HFFc6 (cell line): ENCODE results near the gene CMTM5. TPM values are rescaled to one million over a fixed set of nuclear protein-coding genes. Genes with fewer than 3 reads are reported as not detected.

Experiments
- DNase-seq: peaks from one replicate; pipeline ENCODE4 v3.0.0-alpha.2; 2018
- H3K27ac Mint-ChIP-seq: 2 replicates; pipeline ENCODE4 v1.8.0; 2020; ENCODE audit warnings: mild to moderate bottlenecking, mixed read lengths
- H3K27me3 Mint-ChIP-seq: 2 replicates; pipeline ENCODE4 v1.8.0; 2021; ENCODE audit warnings: mild to moderate bottlenecking, moderate library complexity, mixed read lengths; ENCODE audit not compliant: insufficient read depth
- H3K36me3 Mint-ChIP-seq: 2 replicates; pipeline ENCODE4 v1.8.0; 2021; ENCODE audit warnings: low read depth, mixed read lengths
- H3K4me1 Mint-ChIP-seq: 2 replicates; pipeline ENCODE4 v1.8.0; 2020; ENCODE audit warnings: low read depth, mixed read lengths
- H3K4me3 Mint-ChIP-seq: 2 replicates; pipeline ENCODE4 v1.8.0; 2020; ENCODE audit warnings: mild to moderate bottlenecking, moderate library complexity, mixed read lengths
- H3K9me3 Mint-ChIP-seq: 2 replicates; pipeline ENCODE4 v1.8.0; 2020; ENCODE audit warnings: mild to moderate bottlenecking, mixed read lengths
- long read RNA-seq: library from polyadenylated mRNA; unstranded; transcript quantifications from one replicate; pipeline ENCODE4 v2.0.0, GENCODE V29; 2019
- total RNA-seq, 6 experiments: library from RNA; stranded (reverse); fragmentation: NEBNext Ultra II Directional; extraction: Animal tissue kit (Norgen Biotek cat#: 25700); gene quantifications; 2 replicates in 1 of 6; 3 replicates in 5 of 6; pipeline ENCODE4 v1.2.3, GENCODE V29; 2021
- TF ChIP-seq, protein P1 (sequence below): fragments of 200-600 bp; sonication (generic); IDR thresholded peaks from 2 replicates; pipeline ENCODE4 v1.5.0; 2021; ENCODE audit warnings: antibody characterized with exemption, mild to moderate bottlenecking

Gene CMTM5, protein sequence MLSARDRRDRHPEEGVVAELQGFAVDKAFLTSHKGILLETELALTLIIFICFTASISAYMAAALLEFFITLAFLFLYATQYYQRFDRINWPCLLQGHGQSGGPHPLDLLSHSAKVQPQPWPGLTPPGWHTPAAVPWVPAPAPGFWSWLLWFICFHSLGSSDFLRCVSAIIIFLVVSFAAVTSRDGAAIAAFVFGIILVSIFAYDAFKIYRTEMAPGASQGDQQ
- total RNA-seq, result not detected
- long read RNA-seq, result 0 reads

DNA sequence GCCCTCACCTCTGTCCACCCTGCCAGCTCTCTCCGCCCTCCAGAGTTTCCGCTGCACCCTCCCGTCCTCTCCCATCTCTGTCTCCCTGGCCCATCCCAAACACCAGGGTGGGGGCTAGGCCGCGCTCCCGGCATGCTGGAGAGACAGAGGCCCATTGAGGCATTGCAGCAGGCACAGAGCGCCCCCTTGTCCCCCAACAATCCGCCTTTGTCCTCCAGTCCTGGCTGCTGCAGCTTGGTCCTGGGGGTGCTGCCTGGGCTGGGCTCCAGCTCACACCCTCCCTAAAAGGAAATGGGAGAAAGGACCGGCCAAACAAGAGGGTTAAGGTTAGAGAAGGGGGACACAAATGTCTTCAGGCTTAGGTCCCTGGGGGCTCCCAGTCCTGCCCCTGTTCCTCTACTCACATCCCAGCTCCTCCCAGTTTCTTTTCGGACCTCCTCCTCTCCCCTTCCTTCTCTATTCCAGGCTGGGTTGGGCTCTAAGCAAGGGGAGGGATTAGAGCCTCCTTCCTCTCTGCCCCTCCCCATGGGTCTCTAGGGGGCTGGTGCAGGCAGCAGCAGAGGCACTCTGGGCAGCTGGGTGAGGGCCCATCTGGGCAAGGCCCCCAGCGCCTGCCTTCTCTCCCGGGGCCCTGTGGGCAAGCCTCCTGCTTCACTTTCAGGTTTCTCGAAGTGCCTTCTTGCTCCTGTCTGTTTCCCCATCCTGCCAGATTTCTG lies at the start of gene CMTM5:
Gene CMTM5, plus strand, starts transcription at position 565 of the 716 bp plus-strand sequence. CDS start 206 bp downstream, outside the sequence.
- TF ChIP-seq, protein P1, sequence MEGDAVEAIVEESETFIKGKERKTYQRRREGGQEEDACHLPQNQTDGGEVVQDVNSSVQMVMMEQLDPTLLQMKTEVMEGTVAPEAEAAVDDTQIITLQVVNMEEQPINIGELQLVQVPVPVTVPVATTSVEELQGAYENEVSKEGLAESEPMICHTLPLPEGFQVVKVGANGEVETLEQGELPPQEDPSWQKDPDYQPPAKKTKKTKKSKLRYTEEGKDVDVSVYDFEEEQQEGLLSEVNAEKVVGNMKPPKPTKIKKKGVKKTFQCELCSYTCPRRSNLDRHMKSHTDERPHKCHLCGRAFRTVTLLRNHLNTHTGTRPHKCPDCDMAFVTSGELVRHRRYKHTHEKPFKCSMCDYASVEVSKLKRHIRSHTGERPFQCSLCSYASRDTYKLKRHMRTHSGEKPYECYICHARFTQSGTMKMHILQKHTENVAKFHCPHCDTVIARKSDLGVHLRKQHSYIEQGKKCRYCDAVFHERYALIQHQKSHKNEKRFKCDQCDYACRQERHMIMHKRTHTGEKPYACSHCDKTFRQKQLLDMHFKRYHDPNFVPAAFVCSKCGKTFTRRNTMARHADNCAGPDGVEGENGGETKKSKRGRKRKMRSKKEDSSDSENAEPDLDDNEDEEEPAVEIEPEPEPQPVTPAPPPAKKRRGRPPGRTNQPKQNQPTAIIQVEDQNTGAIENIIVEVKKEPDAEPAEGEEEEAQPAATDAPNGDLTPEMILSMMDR, result no peak
- DNase-seq, result no peak
- Mint-ChIP-seq H3K4me3 (no peak within 1 kb of the TSS), H3K9me3 (no peaks in the 10 kb centered on the region), H3K36me3 (no peaks in the 10 kb centered on the region), H3K27me3 (peaks cover 34% of the 10 kb centered on the region), H3K27ac (no peak within 1 kb of the TSS), H3K4me1 (no peaks in the 10 kb centered on the region)

DNA sequence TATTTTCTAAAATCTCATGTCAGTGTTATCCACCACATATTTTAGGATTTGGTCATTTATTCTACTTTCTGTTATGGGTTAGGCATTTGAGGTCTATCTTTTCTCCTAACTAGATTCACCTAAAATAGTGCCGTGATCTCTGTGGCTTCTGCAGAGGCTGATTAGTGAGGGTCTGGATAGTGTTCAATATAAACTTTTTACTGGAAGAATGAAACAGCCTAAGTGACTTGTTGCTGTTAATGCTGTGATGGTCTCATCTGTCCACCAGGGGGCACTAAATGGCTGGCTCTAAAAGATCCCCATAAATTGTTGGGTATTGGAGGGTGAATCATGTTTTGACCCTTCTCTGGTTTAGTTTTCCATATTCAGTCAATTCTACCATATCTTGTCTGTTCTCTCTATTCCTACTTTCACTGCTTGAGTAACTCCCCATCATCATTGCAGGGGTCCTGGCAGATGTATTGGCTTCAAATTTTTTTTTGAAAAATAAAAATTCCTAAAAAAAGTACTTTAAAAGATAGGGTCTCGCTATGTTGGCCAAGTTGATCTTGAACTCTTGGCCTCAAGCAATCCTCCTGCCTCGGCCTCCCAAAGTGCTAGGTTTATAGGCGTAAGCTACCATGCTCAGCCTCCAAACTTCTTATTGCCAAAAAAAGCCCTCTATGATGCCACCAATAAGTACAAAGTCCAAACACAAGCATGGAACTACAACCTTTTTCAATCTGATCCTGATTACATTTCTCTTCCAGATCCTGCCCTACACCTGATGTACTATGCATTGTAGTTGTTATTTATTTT lies 48.7 kb upstream of the CMTM5 start:
- DNase-seq, result peak; percentile 67
- H3K27ac Mint-ChIP-seq, result no peak overlapping the region
- H3K4me3 Mint-ChIP-seq, result no peak overlapping the region
- no peaks in the 10 kb centered on the region for H3K9me3 Mint-ChIP-seq
- peaks cover 16% of the 10 kb centered on the region for H3K36me3 Mint-ChIP-seq
- H3K4me1 Mint-ChIP-seq, result peaks cover 6% of the 10 kb centered on the region
- TF ChIP-seq, protein P1, result peak; percentile 98
- peaks cover 7% of the 10 kb centered on the region; the same call in 1 of the 2 replicates for H3K27me3 Mint-ChIP-seq

DNA sequence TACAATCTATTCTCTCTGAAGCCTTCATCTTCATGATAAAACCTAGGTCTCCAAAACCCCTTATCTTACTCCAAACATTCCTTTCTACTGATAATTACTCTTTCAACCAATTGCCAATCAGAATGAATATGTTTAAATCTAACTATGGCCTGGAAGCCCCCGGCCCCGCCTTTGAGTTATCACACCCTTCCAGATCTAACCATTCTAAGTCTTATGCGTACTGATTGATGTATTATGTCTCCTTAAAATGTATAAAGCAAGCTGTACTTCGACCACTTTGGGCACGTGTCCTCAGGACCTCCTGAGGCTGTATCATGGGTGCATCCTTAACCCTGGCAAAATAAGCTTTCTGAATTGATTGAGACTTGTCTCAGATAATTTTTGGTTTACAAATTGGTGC lies 41.2 kb upstream of the CMTM5 start:
- no peak overlapping the region for H3K4me3 Mint-ChIP-seq
- no peak overlapping the region for H3K27ac Mint-ChIP-seq
- H3K27me3 Mint-ChIP-seq, result peaks cover 9% of the 10 kb centered on the region
- TF ChIP-seq, protein P1, result no peak
- peaks cover 5% of the 10 kb centered on the region; the same call in 1 of the 2 replicates for H3K36me3 Mint-ChIP-seq
- no peaks in the 10 kb centered on the region for H3K4me1 Mint-ChIP-seq
- peaks cover 15% of the 10 kb centered on the region for H3K9me3 Mint-ChIP-seq
- DNase-seq, result no peak

DNA sequence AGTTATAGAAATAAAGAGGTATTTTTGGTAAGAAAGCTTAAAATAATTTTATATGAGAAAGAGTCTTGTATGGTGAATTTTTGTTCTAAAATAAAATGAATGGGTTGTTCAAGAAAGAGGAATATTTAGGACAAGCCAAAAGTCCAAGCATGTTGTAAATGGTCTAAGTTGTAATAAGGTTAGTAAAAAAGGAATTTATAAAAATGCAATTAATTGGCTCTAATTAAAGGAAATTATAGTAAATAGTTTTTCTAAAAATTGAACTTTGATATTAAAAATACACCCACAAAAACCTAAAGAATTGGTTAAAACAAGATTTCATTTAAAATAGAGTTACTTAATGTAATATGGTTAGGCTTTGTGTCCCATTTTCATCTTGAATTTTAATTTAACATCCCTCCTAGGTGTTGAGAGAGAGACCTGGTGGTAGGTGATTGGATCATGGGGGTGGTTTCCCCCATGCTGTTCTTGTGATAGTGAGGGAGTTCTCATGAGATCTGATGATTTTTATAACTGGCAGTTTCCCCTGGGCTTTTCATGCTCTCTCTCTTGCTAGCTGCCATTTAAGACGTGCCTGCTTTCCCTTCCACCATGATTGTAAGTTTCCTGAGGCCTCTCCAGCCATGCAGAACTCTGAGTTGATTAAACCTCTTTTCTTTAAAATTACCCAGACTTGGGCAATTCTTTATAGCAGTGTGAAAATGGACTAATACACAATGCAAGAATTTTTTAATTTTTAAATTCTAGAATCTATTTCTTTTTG lies 37.2 kb upstream of the CMTM5 start:
- peaks cover 16% of the 10 kb centered on the region for H3K9me3 Mint-ChIP-seq
- H3K27me3 Mint-ChIP-seq, result peaks cover 5% of the 10 kb centered on the region
- DNase-seq, result no peak
- TF ChIP-seq, protein P1, result no peak
- H3K36me3 Mint-ChIP-seq, result peaks cover 6% of the 10 kb centered on the region; the same call in 1 of the 2 replicates
- no peaks in the 10 kb centered on the region for H3K4me1 Mint-ChIP-seq
- H3K27ac Mint-ChIP-seq, result no peak overlapping the region
- no peak overlapping the region for H3K4me3 Mint-ChIP-seq

DNA sequence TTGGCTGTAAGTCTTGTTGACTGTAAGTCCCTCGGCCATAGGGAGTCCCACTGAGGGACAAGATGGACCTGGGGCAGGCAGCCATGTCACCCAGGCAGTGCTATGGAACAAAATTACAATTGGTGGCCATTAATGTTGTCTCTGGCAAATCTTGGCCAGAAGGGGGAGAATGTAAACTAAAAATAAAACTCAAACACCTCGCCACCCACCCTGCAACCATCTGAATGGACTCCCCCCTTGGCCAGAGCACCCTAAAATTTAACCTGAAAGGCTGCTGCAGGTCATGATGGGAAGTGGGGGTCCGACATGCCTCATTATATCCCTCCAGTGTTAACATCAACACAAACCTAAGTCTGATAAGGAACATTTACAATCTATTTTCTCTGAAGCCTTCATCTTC lies 32.4 kb upstream of the CMTM5 start:
- Mint-ChIP-seq H3K27me3 (peaks cover 2% of the 10 kb centered on the region), H3K4me3 (no peak overlapping the region), H3K4me1 (no peaks in the 10 kb centered on the region), H3K27ac (no peak overlapping the region), H3K36me3 (peaks cover 6% of the 10 kb centered on the region; the same call in 1 of the 2 replicates), H3K9me3 (peaks cover 11% of the 10 kb centered on the region)
- no peak for DNase-seq
- TF ChIP-seq, protein P1, result peak; percentile 53
